Activated CD8-positive, alpha-beta memory T cell treated with anti-CD3 and anti-CD28 coated beads, Interleukin-2, amount 50 U/mL, for 1 hour (primary cell): ENCODE results near the gene DMP1.

Source experiments
- DNase-seq: peaks from one replicate; pipeline ENCODE4 v3.0.0-alpha.2; 2020; ENCODE audit errors: extremely low read depth

DMP1 gene

GRCh38 chr4:87649980-87650379 lies at the start of gene DMP1:
Gene DMP1, plus strand, starts transcription at chr4:87650280. Its CDS starts 6,213 bp downstream, at chr4:87656493.
- DNase-seq: no peak

GRCh38 chr4:87601361-87601760 lies 48.7 kb upstream of the DMP1 start:
- DNase-seq: no peak

GRCh38 chr4:87608229-87608628 lies 41.9 kb upstream of the DMP1 start, which contains the start of gene DSPP:
Gene DSPP, plus strand, starts transcription at chr4:87608529. Its CDS starts 2,380 bp downstream, at chr4:87610909.
- DNase-seq: no peak

- no peak for DNase-seq
Measured at GRCh38 chr4:87614292-87614890, 35.7 kb upstream of the DMP1 start.

GRCh38 chr4:87616268-87616667 lies 33.8 kb upstream of the DMP1 start:
- no peak for DNase-seq

- no peak for DNase-seq
Measured at GRCh38 chr4:87620086-87620485, 30.0 kb upstream of the DMP1 start.

GRCh38 chr4:87620491-87620890 lies 29.6 kb upstream of the DMP1 start:
- no peak for DNase-seq

- no peak for DNase-seq
Measured at GRCh38 chr4:87622303-87622702, 27.8 kb upstream of the DMP1 start.

GRCh38 chr4:87624698-87625097 lies 25.4 kb upstream of the DMP1 start:
- DNase-seq: no peak

GRCh38 chr4:87631668-87632067 lies 18.4 kb upstream of the DMP1 start:
- no peak for DNase-seq

- no peak for DNase-seq
Measured at GRCh38 chr4:87632469-87632868, 17.6 kb upstream of the DMP1 start.

- DNase-seq: no peak
Measured at GRCh38 chr4:87633243-87633642, 16.8 kb upstream of the DMP1 start.

GRCh38 chr4:87644286-87644685 lies 5.8 kb upstream of the DMP1 start:
- DNase-seq: no peak

GRCh38 chr4:87650938-87651337 lies 858 bp downstream of the DMP1 start:
- no peak for DNase-seq

- no peak for DNase-seq
Measured at GRCh38 chr4:87651941-87652340, 1.9 kb downstream of the DMP1 start.

- no peak for DNase-seq
Measured at GRCh38 chr4:87654487-87655044, 4.5 kb downstream of the DMP1 start.

- no peak for DNase-seq
Measured at GRCh38 chr4:87657525-87657924, 7.4 kb downstream of the DMP1 start.

- no peak for DNase-seq
Measured at GRCh38 chr4:87659247-87659931, 9.3 kb downstream of the DMP1 start.

- DNase-seq: no peak
Measured at GRCh38 chr4:87662871-87663270, 12.8 kb downstream of the DMP1 start.

- no peak for DNase-seq
Measured at GRCh38 chr4:87669373-87669772, 19.3 kb downstream of the DMP1 start.

GRCh38 chr4:87677731-87678130 lies 27.7 kb downstream of the DMP1 start:
- no peak for DNase-seq

GRCh38 chr4:87679449-87680169 lies 29.5 kb downstream of the DMP1 start:
- no peak for DNase-seq

- DNase-seq: no peak
Measured at GRCh38 chr4:87680271-87680670, 30.2 kb downstream of the DMP1 start.
